Measurements from ENCODE around the gene CNOT2.
A peak's percentile ranks its signal among the peaks of the same experiment; 100 is the strongest.

Gene CNOT2

DNA sequence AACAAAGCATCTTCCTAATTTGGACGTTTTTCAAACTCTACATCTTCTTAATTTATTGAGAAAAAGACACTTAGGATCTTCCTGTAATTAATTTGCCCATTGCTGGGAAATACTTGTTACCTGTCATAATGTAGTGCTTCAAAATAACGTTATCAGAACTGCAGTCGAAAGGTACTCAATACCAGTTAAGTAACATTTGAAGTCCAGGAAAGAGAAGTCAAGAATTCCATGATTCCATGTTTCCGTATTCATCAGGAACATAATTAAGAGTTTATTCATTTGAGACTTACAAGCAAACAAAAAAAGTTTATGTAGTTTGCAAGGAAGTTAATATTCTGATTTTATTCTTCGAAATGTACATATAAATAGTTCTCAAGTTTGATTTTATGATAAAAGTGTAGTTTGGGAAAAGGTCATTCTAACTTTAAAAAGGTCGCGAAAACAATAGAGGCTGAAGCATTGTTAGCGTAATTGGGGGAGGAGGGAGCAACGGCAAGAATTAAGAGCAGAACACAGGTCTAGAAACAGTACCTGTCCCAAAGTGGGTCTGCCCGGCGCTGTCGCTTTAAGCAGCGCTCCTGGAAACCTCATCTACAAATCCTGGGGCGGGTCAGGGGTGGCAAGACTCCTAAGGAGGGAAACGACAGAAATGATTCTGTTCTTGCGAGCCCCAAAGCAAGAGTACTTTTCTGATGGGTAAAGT lies 121.6 kb downstream of the CNOT2 start:
- no peaks in the 10 kb centered on the region for H3K36me3 ChIP-seq
- no peak for DNase-seq
- peak overlapping the region; percentile 83 to 92 for H3K4me3 ChIP-seq
- H3K4me1 ChIP-seq = peaks cover 0 to 24% (median 6%) of the 10 kb centered on the region in 4 donors
- TF ChIP-seq, protein P1, sequence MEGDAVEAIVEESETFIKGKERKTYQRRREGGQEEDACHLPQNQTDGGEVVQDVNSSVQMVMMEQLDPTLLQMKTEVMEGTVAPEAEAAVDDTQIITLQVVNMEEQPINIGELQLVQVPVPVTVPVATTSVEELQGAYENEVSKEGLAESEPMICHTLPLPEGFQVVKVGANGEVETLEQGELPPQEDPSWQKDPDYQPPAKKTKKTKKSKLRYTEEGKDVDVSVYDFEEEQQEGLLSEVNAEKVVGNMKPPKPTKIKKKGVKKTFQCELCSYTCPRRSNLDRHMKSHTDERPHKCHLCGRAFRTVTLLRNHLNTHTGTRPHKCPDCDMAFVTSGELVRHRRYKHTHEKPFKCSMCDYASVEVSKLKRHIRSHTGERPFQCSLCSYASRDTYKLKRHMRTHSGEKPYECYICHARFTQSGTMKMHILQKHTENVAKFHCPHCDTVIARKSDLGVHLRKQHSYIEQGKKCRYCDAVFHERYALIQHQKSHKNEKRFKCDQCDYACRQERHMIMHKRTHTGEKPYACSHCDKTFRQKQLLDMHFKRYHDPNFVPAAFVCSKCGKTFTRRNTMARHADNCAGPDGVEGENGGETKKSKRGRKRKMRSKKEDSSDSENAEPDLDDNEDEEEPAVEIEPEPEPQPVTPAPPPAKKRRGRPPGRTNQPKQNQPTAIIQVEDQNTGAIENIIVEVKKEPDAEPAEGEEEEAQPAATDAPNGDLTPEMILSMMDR (IDR thresholded peaks at IDR 0.05) = no peak
- H3K9me3 ChIP-seq = no peaks in the 10 kb centered on the region
- no peaks in the 10 kb centered on the region for H3K27me3 ChIP-seq
- H3K27ac ChIP-seq = no peak overlapping the region
- intact Hi-C loops (cut with DNase I; ENCODE audit: low total_unique reads) = loop anchor here (10.0 kb wide), 1 partner anchor 460 kb away; no protein-coding TSS in a partner anchor

DNA sequence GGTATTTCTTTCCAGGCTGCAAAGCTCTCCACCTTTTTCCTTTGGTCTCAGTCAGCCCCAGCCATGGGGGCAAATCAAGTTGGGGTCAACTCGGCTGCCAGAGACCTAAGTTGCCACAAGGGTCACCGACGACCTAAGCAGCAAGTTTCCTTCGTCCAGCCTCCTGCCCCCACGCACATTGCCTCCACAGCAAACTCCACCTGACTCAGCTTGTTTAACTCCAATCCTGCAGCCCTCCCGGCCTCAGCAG lies 122.1 kb downstream of the CNOT2 start:
- Histone ChIP-seq H3K9me3 (no peaks in the 10 kb centered on the region), H3K36me3 (no peaks in the 10 kb centered on the region), H3K4me3 (peak overlapping the region; percentile 83 to 92), H3K27me3 (no peaks in the 10 kb centered on the region), H3K27ac (peak overlapping the region; percentile 49 to 68), H3K4me1 (peaks cover 0 to 24% (median 6%) of the 10 kb centered on the region in 4 donors)
- intact Hi-C loops (cut with DNase I; ENCODE audit: low total_unique reads) = loop anchor here (10.0 kb wide), 1 partner anchor 461 kb away; no protein-coding TSS in a partner anchor
- TF ChIP-seq, protein P1 (IDR thresholded peaks at IDR 0.05) = no peak
- no peak for DNase-seq

DNA sequence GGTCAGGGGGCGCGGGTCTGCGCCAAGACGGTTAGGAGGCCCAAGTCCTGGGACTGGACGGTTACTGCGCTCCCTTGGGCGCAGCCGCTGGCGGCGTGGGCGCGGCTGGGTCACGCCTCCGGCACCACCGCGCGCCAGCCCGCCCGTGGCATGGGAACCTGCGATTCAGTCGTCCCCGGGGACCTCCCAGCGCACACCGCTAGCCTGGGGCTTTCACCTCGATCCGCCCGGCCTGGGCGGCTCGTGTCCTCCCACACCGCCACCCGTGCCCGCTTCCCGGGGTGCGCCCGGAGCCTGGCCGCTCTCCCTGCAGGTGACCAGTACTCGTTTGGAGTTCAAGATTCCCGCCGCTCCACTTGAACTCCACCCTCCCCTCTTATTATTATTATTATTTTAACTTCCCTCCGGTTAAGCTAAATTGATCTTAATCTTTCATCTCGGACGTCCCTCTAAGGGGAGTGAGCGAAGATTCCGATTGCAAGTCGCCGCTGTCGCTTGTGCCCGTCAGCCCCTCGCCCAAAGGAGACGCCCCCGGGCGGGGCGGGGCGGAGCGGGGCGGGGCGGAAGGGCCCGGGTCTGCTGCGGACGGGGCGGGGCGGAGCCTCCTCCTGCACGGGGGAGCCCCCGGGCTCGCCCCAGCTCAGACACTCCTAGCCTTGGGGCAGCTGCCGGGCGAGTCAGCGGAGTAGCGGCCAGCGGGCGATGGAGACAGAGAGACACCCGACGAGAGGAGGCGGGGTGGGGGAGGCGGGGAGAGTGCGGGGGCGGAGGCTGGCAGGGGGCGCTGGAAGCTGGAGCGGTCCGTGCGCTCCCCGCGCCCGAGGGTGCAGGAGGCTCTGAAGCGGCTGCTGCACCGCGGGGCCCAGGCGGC lies 122.7 kb downstream of the CNOT2 start, which contains the start of gene KCNMB4:
TSS of gene KCNMB4 (plus strand) at position 643 of the 871 bp plus-strand sequence. CDS start 445 bp downstream, outside the sequence.
- H3K36me3 ChIP-seq = no peaks in the 10 kb centered on the region
- intact Hi-C loops (cut with DNase I; ENCODE audit: low total_unique reads) = loop anchor here (10.0 kb wide), 1 partner anchor 461 kb away; no protein-coding TSS in a partner anchor
- H3K9me3 ChIP-seq = no peaks in the 10 kb centered on the region
- H3K4me3 ChIP-seq = peak within 1 kb of the TSS; percentile 83 to 92
- peak within 1 kb of the TSS; percentile 68 to 77 for H3K27ac ChIP-seq
- peaks cover 0 to 24% (median 6%) of the 10 kb centered on the region in 4 donors for H3K4me1 ChIP-seq
- TF ChIP-seq, protein P1 (IDR thresholded peaks at IDR 0.05) = no peak
- peak; percentile 54 to 77 for DNase-seq
- H3K27me3 ChIP-seq = no peaks in the 10 kb centered on the region

DNA sequence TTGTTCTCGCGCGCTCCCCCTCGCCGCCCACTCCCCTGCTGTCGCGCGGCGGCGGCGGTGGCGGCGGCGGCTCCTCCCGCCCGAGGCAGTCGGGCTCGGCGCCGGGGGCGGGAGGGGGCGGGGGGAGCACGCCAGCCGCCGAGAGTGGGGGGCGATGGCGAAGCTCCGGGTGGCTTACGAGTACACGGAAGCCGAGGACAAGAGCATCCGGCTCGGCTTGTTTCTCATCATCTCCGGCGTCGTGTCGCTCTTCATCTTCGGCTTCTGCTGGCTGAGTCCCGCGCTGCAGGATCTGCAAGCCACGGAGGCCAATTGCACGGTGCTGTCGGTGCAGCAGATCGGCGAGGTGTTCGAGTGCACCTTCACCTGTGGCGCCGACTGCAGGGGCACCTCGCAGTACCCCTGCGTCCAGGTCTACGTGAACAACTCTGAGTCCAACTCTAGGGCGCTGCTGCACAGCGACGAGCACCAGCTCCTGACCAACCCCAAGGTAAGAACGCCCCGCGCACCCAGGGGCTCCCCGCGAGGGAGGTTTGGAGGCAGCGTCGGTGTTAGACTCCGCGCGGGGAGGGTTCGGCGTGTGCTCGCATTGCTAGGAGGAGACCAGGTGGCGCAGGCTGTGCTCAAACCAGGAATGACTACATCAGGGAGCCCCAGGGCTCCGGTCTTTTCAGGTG lies 123.5 kb downstream of the CNOT2 start:
- DNase-seq = peak; percentile 23 to 65
- Histone ChIP-seq H3K9me3 (no peaks in the 10 kb centered on the region), H3K4me3 (peak overlapping the region; percentile 83 to 92), H3K36me3 (no peaks in the 10 kb centered on the region), H3K27ac (peak overlapping the region; percentile 68 to 77), H3K27me3 (no peaks in the 10 kb centered on the region), H3K4me1 (peaks cover 0 to 24% (median 6%) of the 10 kb centered on the region in 4 donors)
- TF ChIP-seq, protein P1 (IDR thresholded peaks at IDR 0.05) = no peak
- intact Hi-C loops (cut with DNase I; ENCODE audit: low total_unique reads) = loop anchor here (10.0 kb wide), 1 partner anchor 462 kb away; no protein-coding TSS in a partner anchor

All from tibial artery (tissue), 4 donors.